GM23338 (cell line): Measurements from ENCODE around the gene RSBN1L.

Experiments used
- CREB1 ChIP-seq: fragments of 250-450 bp; sonication (Bioruptor Pico); IDR thresholded peaks from 2 replicates; pipeline ENCODE4 v1.5.0; 2020; ENCODE audit warnings: low read depth, mild to moderate bottlenecking, moderate library complexity
- EZH2 ChIP-seq: fragments of 200-600 bp; sonication (generic); IDR thresholded peaks from one replicate; pipeline ENCODE4 v1.8.0; 2017; ENCODE audit warnings: antibody characterized with exemption, mild to moderate bottlenecking, low read depth; ENCODE audit not compliant: unreplicated experiment
- EZH2phosphoT487 ChIP-seq: fragments of 200-600 bp; sonication (generic); IDR thresholded peaks from one replicate; pipeline ENCODE4 v1.8.1; 2018; ENCODE audit warnings: antibody characterized with exemption; ENCODE audit not compliant: unreplicated experiment
- JUNB ChIP-seq: IDR thresholded peaks from one replicate; pipeline ENCODE4 v1.6.1; 2016; ENCODE audit warnings: antibody characterized with exemption; ENCODE audit not compliant: unreplicated experiment
- NANOG ChIP-seq: IDR thresholded peaks from 2 replicates; pipeline ENCODE4 v1.6.1; 2016; ENCODE audit warnings: antibody characterized with exemption, borderline replicate concordance
- POLR2AphosphoS5 ChIP-seq: IDR thresholded peaks from 2 replicates; pipeline ENCODE4 v1.6.1; 2016; ENCODE audit warnings: antibody characterized with exemption, low read depth
- ZNF331 ChIP-seq: fragments of 250-450 bp; sonication (Bioruptor Pico); IDR thresholded peaks from 2 replicates; pipeline ENCODE4 v1.5.0; 2020; ENCODE audit warnings: low read depth, mild to moderate bottlenecking, moderate library complexity
- TF ChIP-seq, protein P1 (sequence below), 2 experiments: fragments of 200-600 bp in 1 of 2; sonication (generic) in 1 of 2; conservative IDR thresholded peaks; 2 replicates each; pipeline versions ENCODE4 v1.5.1 to v1.6.1; 2016 to 2017; ENCODE audit warnings: antibody characterized with exemption in 2 of 2, low read depth in 2 of 2, mild to moderate bottlenecking in 2 of 2, moderate library complexity in 1 of 2
- TF ChIP-seq, protein P2 (sequence below): IDR thresholded peaks from 2 replicates; pipeline ENCODE4 v1.6.1; 2016; ENCODE audit warnings: antibody characterized with exemption
- TF ChIP-seq, protein P3 (sequence below): IDR thresholded peaks from one replicate; pipeline ENCODE4 v1.6.1; 2018; ENCODE audit warnings: antibody characterized with exemption; ENCODE audit not compliant: unreplicated experiment
- TF ChIP-seq, protein P4 (sequence below): fragments of 250-450 bp; sonication (Bioruptor Pico); IDR thresholded peaks from 2 replicates; pipeline ENCODE4 v1.5.0; 2020; ENCODE audit warnings: mild to moderate bottlenecking, moderate library complexity

DNA sequence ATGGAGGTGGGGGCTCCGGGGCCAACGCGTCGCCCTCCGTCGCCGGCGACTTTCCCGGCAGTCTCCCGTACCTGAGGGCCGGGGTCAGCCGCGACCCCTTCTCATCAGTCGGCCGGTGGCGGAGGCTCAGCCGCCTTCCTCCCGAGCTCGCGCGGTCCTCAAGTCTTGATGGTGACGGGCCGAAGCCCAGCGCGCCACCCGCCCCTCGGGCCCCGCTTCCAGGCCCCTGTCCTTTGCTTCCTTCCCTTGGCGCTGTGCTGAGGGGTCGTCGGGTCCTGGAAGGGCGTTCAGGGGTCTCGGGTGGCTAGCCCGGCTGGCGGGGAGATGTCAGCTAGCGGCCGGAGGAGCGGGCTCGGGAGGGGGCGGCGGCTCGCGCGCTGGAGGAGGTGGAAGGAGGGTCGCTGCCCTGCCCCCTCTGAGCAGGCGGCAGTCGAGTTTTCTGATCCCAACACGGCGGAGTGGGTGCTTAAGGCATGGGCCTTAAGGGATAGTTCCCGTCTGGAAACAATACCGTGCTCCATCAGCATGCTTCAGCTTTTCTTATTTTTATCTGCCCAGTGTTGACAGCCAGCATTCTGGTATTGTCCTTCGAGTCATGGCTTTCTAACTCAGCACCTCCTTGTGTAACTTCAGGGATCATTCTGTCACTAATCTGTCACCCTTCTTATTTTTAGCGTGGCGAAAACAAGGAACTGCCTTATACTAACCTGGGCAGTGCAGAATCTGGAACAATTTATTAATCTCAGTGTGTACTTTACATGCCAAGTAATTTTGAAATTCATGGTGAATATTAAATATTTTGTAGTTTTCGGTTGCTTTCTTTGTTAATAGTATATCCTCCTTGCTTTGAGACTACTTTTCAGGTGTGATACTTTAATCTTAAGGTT is 103.1 kb downstream of the RSBN1L start:
- TF ChIP-seq, protein P1, sequence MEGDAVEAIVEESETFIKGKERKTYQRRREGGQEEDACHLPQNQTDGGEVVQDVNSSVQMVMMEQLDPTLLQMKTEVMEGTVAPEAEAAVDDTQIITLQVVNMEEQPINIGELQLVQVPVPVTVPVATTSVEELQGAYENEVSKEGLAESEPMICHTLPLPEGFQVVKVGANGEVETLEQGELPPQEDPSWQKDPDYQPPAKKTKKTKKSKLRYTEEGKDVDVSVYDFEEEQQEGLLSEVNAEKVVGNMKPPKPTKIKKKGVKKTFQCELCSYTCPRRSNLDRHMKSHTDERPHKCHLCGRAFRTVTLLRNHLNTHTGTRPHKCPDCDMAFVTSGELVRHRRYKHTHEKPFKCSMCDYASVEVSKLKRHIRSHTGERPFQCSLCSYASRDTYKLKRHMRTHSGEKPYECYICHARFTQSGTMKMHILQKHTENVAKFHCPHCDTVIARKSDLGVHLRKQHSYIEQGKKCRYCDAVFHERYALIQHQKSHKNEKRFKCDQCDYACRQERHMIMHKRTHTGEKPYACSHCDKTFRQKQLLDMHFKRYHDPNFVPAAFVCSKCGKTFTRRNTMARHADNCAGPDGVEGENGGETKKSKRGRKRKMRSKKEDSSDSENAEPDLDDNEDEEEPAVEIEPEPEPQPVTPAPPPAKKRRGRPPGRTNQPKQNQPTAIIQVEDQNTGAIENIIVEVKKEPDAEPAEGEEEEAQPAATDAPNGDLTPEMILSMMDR (conservative IDR thresholded peaks at IDR 0.05; ENCODE audit: low read depth in 2 of 2): 0 out of 4 replicates have a peak, but pooled peaks of 1 of the 2 experiments have one; percentile 1
- TF ChIP-seq NANOG (no peak), POLR2AphosphoS5 (no peak), EZH2phosphoT487 (no peak), EZH2 (no peak), JUNB (no peak), ZNF331 (CRISPR knock-in tag) (no peak), CREB1 (CRISPR knock-in tag) (no peak)
- TF ChIP-seq, protein P2, sequence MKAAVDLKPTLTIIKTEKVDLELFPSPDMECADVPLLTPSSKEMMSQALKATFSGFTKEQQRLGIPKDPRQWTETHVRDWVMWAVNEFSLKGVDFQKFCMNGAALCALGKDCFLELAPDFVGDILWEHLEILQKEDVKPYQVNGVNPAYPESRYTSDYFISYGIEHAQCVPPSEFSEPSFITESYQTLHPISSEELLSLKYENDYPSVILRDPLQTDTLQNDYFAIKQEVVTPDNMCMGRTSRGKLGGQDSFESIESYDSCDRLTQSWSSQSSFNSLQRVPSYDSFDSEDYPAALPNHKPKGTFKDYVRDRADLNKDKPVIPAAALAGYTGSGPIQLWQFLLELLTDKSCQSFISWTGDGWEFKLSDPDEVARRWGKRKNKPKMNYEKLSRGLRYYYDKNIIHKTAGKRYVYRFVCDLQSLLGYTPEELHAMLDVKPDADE: no peak
- TF ChIP-seq, protein P3, sequence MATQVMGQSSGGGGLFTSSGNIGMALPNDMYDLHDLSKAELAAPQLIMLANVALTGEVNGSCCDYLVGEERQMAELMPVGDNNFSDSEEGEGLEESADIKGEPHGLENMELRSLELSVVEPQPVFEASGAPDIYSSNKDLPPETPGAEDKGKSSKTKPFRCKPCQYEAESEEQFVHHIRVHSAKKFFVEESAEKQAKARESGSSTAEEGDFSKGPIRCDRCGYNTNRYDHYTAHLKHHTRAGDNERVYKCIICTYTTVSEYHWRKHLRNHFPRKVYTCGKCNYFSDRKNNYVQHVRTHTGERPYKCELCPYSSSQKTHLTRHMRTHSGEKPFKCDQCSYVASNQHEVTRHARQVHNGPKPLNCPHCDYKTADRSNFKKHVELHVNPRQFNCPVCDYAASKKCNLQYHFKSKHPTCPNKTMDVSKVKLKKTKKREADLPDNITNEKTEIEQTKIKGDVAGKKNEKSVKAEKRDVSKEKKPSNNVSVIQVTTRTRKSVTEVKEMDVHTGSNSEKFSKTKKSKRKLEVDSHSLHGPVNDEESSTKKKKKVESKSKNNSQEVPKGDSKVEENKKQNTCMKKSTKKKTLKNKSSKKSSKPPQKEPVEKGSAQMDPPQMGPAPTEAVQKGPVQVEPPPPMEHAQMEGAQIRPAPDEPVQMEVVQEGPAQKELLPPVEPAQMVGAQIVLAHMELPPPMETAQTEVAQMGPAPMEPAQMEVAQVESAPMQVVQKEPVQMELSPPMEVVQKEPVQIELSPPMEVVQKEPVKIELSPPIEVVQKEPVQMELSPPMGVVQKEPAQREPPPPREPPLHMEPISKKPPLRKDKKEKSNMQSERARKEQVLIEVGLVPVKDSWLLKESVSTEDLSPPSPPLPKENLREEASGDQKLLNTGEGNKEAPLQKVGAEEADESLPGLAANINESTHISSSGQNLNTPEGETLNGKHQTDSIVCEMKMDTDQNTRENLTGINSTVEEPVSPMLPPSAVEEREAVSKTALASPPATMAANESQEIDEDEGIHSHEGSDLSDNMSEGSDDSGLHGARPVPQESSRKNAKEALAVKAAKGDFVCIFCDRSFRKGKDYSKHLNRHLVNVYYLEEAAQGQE: no peak
- TF ChIP-seq, protein P4, sequence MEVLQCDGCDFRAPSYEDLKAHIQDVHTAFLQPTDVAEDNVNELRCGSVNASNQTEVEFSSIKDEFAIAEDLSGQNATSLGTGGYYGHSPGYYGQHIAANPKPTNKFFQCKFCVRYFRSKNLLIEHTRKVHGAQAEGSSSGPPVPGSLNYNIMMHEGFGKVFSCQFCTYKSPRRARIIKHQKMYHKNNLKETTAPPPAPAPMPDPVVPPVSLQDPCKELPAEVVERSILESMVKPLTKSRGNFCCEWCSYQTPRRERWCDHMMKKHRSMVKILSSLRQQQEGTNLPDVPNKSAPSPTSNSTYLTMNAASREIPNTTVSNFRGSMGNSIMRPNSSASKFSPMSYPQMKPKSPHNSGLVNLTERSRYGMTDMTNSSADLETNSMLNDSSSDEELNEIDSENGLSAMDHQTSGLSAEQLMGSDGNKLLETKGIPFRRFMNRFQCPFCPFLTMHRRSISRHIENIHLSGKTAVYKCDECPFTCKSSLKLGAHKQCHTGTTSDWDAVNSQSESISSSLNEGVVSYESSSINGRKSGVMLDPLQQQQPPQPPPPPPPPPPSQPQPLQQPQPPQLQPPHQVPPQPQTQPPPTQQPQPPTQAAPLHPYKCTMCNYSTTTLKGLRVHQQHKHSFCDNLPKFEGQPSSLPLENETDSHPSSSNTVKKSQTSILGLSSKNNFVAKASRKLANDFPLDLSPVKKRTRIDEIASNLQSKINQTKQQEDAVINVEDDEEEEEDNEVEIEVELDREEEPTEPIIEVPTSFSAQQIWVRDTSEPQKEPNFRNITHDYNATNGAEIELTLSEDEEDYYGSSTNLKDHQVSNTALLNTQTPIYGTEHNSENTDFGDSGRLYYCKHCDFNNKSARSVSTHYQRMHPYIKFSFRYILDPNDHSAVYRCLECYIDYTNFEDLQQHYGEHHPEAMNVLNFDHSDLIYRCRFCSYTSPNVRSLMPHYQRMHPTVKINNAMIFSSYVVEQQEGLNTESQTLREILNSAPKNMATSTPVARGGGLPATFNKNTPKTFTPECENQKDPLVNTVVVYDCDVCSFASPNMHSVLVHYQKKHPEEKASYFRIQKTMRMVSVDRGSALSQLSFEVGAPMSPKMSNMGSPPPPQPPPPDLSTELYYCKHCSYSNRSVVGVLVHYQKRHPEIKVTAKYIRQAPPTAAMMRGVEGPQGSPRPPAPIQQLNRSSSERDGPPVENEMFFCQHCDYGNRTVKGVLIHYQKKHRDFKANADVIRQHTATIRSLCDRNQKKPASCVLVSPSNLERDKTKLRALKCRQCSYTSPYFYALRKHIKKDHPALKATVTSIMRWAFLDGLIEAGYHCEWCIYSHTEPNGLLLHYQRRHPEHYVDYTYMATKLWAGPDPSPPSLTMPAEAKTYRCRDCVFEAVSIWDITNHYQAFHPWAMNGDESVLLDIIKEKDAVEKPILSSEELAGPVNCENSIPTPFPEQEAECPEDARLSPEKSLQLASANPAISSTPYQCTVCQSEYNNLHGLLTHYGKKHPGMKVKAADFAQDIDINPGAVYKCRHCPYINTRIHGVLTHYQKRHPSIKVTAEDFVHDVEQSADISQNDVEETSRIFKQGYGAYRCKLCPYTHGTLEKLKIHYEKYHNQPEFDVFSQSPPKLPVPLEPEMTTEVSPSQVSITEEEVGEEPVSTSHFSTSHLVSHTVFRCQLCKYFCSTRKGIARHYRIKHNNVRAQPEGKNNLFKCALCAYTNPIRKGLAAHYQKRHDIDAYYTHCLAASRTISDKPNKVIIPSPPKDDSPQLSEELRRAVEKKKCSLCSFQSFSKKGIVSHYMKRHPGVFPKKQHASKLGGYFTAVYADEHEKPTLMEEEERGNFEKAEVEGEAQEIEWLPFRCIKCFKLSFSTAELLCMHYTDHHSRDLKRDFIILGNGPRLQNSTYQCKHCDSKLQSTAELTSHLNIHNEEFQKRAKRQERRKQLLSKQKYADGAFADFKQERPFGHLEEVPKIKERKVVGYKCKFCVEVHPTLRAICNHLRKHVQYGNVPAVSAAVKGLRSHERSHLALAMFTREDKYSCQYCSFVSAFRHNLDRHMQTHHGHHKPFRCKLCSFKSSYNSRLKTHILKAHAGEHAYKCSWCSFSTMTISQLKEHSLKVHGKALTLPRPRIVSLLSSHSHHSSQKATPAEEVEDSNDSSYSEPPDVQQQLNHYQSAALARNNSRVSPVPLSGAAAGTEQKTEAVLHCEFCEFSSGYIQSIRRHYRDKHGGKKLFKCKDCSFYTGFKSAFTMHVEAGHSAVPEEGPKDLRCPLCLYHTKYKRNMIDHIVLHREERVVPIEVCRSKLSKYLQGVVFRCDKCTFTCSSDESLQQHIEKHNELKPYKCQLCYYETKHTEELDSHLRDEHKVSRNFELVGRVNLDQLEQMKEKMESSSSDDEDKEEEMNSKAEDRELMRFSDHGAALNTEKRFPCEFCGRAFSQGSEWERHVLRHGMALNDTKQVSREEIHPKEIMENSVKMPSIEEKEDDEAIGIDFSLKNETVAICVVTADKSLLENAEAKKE (CRISPR knock-in tag): no peak
